SK-N-SH treated with all-trans-retinoic acid at 6 μM for 48 hours (cell line): ENCODE data around the gene EXOSC1.
A peak's percentile ranks its signal among the peaks of the same experiment; 100 is the strongest.

Experiments
- ATAC-seq: fragments of 200-7000 bp; cut with Tn5 transposase; 3 replicates; pipeline ENCODE4 v1.9.1; 2020; ENCODE audit warnings: mild to moderate bottlenecking, moderate library complexity
- ARNTL ChIP-seq: fragments of 450-650 bp; formaldehyde crosslinking; IDR thresholded peaks from 2 replicates; pipeline ENCODE4 v1.5.0; 2020; ENCODE audit warnings: low read depth, mild to moderate bottlenecking, moderate library complexity, borderline replicate concordance
- BACH2 ChIP-seq: fragments of 250-450 bp; sonication (Bioruptor Pico); IDR thresholded peaks from 2 replicates; pipeline ENCODE4 v1.9.0; 2021; ENCODE audit warnings: mild to moderate bottlenecking, borderline replicate concordance
- CSDC2 ChIP-seq: fragments of 250-450 bp; sonication (Bioruptor Pico); IDR thresholded peaks from 2 replicates; pipeline ENCODE4 v1.5.0; 2020; ENCODE audit warnings: mild to moderate bottlenecking, moderate library complexity
- CSRNP3 ChIP-seq: fragments of 250-450 bp; sonication (Bioruptor Pico); IDR thresholded peaks from 2 replicates; pipeline ENCODE4 v1.5.1; 2021; ENCODE audit warnings: mild to moderate bottlenecking, moderate library complexity
- ESRRG ChIP-seq: fragments of 250-450 bp; sonication (Bioruptor Pico); IDR thresholded peaks from 2 replicates; pipeline ENCODE4 v1.6.1; 2021; ENCODE audit warnings: mild to moderate bottlenecking
- GLIS3 ChIP-seq: fragments of 250-450 bp; sonication (Bioruptor Pico); IDR thresholded peaks from 2 replicates; pipeline ENCODE4 v1.5.0; 2020; ENCODE audit warnings: mild to moderate bottlenecking, moderate library complexity
- ISL1 ChIP-seq: fragments of 250-450 bp; sonication (Bioruptor Pico); IDR thresholded peaks from 2 replicates; pipeline ENCODE4 v2.1.2; 2022; ENCODE audit warnings: mild to moderate bottlenecking, moderate library complexity
- OSR1 ChIP-seq: fragments of 250-450 bp; sonication (Bioruptor Pico); IDR thresholded peaks from 2 replicates; pipeline ENCODE4 v1.8.0; 2022; ENCODE audit warnings: moderate library complexity, mild to moderate bottlenecking, inconsistent platforms
- POU6F1 ChIP-seq: fragments of 250-450 bp; sonication (Bioruptor Pico); IDR thresholded peaks from 2 replicates; pipeline ENCODE4 v1.8.0; 2021; ENCODE audit warnings: low read depth, mild to moderate bottlenecking, moderate library complexity, borderline replicate concordance
- PPARA ChIP-seq: fragments of 250-450 bp; sonication (Bioruptor Pico); IDR thresholded peaks from 2 replicates; pipeline ENCODE4 v1.5.0; 2020; ENCODE audit warnings: mild to moderate bottlenecking, borderline replicate concordance
- RARB ChIP-seq: fragments of 250-450 bp; sonication (Bioruptor Pico); IDR thresholded peaks from 2 replicates; pipeline ENCODE4 v1.8.0; 2021; ENCODE audit warnings: mild to moderate bottlenecking, moderate library complexity
- SNAI2 ChIP-seq: fragments of 250-450 bp; sonication (Bioruptor Pico); IDR thresholded peaks from 2 replicates; pipeline ENCODE4 v1.5.0; 2020; ENCODE audit warnings: mild to moderate bottlenecking, moderate library complexity
- TCF4 ChIP-seq: fragments of 250-450 bp; sonication (Bioruptor Pico); IDR thresholded peaks from 2 replicates; pipeline ENCODE4 v1.8.0; 2021; ENCODE audit warnings: mild to moderate bottlenecking, moderate library complexity, borderline replicate concordance
- ZC3H10 ChIP-seq: fragments of 250-450 bp; sonication (Bioruptor Pico); IDR thresholded peaks from 2 replicates; pipeline ENCODE4 v1.5.1; 2021; ENCODE audit warnings: mild to moderate bottlenecking, moderate library complexity
- ZFP3 ChIP-seq: fragments of 250-450 bp; sonication (Bioruptor Pico); IDR thresholded peaks from 2 replicates; pipeline ENCODE4 v1.5.0; 2020; ENCODE audit warnings: mild to moderate bottlenecking, moderate library complexity
- ZFP30 ChIP-seq: fragments of 450-650 bp; formaldehyde crosslinking; IDR thresholded peaks from 2 replicates; pipeline ENCODE4 v1.5.0; 2022; ENCODE audit warnings: mild to moderate bottlenecking, moderate library complexity
- ZNF565 ChIP-seq: fragments of 450-650 bp; formaldehyde crosslinking; conservative IDR thresholded peaks from 2 replicates; pipeline ENCODE4 v1.5.0; 2020; ENCODE audit warnings: low read depth, mild to moderate bottlenecking, moderate library complexity
- ZNF70 ChIP-seq: fragments of 450-650 bp; formaldehyde crosslinking; IDR thresholded peaks from 2 replicates; pipeline ENCODE4 v1.5.0; 2020; ENCODE audit warnings: mild to moderate bottlenecking, moderate library complexity
- ZNF8 ChIP-seq: fragments of 450-650 bp; formaldehyde crosslinking; IDR thresholded peaks from 2 replicates; pipeline ENCODE4 v1.5.0; 2020; ENCODE audit warnings: mild to moderate bottlenecking, moderate library complexity
- TF ChIP-seq, protein P1 (sequence below): fragments of 250-450 bp; sonication (Bioruptor Pico); IDR thresholded peaks from 2 replicates; pipeline ENCODE4 v1.5.0; 2020; ENCODE audit warnings: mild to moderate bottlenecking, moderate library complexity
- TF ChIP-seq, protein P2 (sequence below): fragments of 250-450 bp; sonication (Bioruptor Pico); IDR thresholded peaks from 2 replicates; pipeline ENCODE4 v1.8.0; 2020; ENCODE audit warnings: mild to moderate bottlenecking, moderate library complexity, borderline replicate concordance

EXOSC1 gene

GRCh38 chr10:97400665-97401454 is 44.9 kb downstream of the EXOSC1 start, which contains the start of gene RRP12 (continued):
- TF ChIP-seq CSRNP3, result no peak
- no peak for TF ChIP-seq ISL1 (CRISPR knock-in tag)
- TF ChIP-seq BACH2 (CRISPR knock-in tag), result no peak
- no peak for TF ChIP-seq ZNF70
- TF ChIP-seq SNAI2 (CRISPR knock-in tag), result no peak
- no peak for TF ChIP-seq ZFP3
- no peak for TF ChIP-seq OSR1

GRCh38 chr10:97399843-97400545 is 45.8 kb downstream of the EXOSC1 start:
- ATAC-seq, result peak; percentile 87
- TF ChIP-seq PPARA, result no peak
- TF ChIP-seq GLIS3 (CRISPR knock-in tag), result no peak
- no peak for TF ChIP-seq ZNF8

GRCh38 chr10:97396056-97396455 is 49.8 kb downstream of the EXOSC1 start:
- no peak for ATAC-seq
- TF ChIP-seq SNAI2 (CRISPR knock-in tag) (no peak), RARB (no peak), POU6F1 (CRISPR knock-in tag) (no peak), ESRRG (no peak), TCF4 (no peak), ZNF8 (no peak), GLIS3 (CRISPR knock-in tag) (no peak), ZFP3 (no peak), ZNF70 (no peak), ARNTL (CRISPR knock-in tag) (no peak), CSDC2 (CRISPR knock-in tag) (no peak), PPARA (no peak), ZNF565 (CRISPR knock-in tag) (no peak), ZC3H10 (CRISPR knock-in tag) (no peak), ZFP30 (CRISPR knock-in tag) (no peak)
- TF ChIP-seq, protein P1, sequence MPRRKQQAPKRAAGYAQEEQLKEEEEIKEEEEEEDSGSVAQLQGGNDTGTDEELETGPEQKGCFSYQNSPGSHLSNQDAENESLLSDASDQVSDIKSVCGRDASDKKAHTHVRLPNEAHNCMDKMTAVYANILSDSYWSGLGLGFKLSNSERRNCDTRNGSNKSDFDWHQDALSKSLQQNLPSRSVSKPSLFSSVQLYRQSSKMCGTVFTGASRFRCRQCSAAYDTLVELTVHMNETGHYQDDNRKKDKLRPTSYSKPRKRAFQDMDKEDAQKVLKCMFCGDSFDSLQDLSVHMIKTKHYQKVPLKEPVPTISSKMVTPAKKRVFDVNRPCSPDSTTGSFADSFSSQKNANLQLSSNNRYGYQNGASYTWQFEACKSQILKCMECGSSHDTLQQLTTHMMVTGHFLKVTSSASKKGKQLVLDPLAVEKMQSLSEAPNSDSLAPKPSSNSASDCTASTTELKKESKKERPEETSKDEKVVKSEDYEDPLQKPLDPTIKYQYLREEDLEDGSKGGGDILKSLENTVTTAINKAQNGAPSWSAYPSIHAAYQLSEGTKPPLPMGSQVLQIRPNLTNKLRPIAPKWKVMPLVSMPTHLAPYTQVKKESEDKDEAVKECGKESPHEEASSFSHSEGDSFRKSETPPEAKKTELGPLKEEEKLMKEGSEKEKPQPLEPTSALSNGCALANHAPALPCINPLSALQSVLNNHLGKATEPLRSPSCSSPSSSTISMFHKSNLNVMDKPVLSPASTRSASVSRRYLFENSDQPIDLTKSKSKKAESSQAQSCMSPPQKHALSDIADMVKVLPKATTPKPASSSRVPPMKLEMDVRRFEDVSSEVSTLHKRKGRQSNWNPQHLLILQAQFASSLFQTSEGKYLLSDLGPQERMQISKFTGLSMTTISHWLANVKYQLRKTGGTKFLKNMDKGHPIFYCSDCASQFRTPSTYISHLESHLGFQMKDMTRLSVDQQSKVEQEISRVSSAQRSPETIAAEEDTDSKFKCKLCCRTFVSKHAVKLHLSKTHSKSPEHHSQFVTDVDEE (CRISPR knock-in tag), result no peak
- TF ChIP-seq, protein P2, sequence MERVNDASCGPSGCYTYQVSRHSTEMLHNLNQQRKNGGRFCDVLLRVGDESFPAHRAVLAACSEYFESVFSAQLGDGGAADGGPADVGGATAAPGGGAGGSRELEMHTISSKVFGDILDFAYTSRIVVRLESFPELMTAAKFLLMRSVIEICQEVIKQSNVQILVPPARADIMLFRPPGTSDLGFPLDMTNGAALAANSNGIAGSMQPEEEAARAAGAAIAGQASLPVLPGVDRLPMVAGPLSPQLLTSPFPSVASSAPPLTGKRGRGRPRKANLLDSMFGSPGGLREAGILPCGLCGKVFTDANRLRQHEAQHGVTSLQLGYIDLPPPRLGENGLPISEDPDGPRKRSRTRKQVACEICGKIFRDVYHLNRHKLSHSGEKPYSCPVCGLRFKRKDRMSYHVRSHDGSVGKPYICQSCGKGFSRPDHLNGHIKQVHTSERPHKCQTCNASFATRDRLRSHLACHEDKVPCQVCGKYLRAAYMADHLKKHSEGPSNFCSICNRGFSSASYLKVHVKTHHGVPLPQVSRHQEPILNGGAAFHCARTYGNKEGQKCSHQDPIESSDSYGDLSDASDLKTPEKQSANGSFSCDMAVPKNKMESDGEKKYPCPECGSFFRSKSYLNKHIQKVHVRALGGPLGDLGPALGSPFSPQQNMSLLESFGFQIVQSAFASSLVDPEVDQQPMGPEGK (CRISPR knock-in tag), result no peak

GRCh38 chr10:97393034-97393573 is 52.7 kb downstream of the EXOSC1 start:
- ATAC-seq, result no peak; the same call in 2 of the 3 replicates
- TF ChIP-seq ZNF565 (CRISPR knock-in tag) (no peak), CSRNP3 (no peak), SNAI2 (CRISPR knock-in tag) (no peak), ZFP30 (CRISPR knock-in tag) (no peak)
